PFSK-1 (cell line): ENCODE data around the gene TTL.

Experiments used
- POLR2AphosphoS5 ChIP-seq: IDR thresholded peaks from 2 replicates; pipeline ENCODE4 v1.6.1; 2012; ENCODE audit warnings: low read depth, mild to moderate bottlenecking, control low read depth, low read length, moderate library complexity
- TAF1 ChIP-seq: IDR thresholded peaks from 2 replicates; pipeline ENCODE4 v1.6.1; 2012; ENCODE audit warnings: low read length, control low read depth, borderline replicate concordance; ENCODE audit not compliant: insufficient read depth
- TF ChIP-seq, protein P1 (sequence below), 2 experiments: IDR thresholded peaks; 2 replicates each; pipeline versions ENCODE4 v1.6.1 to v1.8.0; 2011 to 2012; ENCODE audit warnings: low read depth in 2 of 2, low read length in 2 of 2, control low read depth in 1 of 2, inconsistent platforms in 1 of 2, mild to moderate bottlenecking in 1 of 2, moderate library complexity in 1 of 2; ENCODE audit not compliant: insufficient read depth in 1 of 2

DNA sequence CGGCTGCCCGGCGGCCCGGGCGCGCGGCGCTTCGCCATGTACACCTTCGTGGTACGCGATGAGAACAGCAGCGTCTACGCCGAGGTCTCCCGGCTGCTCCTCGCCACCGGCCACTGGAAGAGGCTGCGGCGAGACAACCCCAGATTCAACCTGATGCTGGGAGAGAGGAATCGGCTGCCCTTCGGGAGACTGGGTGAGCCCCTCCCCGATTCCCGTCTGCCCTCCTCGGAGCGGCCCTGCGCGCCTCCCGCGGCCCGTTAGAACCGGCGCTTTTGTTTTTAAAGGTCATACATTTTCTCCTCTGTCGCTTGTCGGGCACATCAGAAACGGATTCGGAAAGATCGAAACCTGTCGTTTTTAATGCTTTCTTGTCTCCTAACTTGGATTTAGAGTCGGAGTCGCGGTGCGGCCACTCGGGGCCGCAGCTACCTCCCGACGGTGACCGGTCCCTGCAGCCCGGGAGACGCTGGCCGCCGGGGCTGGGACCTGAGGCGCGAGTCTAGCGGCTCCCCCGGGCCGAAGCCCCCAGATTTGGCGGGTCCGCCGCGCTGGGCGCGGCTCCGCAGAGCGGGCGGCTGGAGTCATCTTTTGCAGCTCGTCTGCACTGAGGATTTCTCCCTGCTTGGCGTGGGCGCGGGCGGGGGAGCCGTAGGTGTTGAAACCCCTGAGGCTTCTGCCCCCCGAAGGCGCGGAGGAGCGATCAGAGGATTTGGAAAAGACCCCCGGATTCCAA lies 519 bp downstream of the TTL start:
- TF ChIP-seq TAF1 (no peak), POLR2AphosphoS5 (no peak)
- TF ChIP-seq, protein P1, sequence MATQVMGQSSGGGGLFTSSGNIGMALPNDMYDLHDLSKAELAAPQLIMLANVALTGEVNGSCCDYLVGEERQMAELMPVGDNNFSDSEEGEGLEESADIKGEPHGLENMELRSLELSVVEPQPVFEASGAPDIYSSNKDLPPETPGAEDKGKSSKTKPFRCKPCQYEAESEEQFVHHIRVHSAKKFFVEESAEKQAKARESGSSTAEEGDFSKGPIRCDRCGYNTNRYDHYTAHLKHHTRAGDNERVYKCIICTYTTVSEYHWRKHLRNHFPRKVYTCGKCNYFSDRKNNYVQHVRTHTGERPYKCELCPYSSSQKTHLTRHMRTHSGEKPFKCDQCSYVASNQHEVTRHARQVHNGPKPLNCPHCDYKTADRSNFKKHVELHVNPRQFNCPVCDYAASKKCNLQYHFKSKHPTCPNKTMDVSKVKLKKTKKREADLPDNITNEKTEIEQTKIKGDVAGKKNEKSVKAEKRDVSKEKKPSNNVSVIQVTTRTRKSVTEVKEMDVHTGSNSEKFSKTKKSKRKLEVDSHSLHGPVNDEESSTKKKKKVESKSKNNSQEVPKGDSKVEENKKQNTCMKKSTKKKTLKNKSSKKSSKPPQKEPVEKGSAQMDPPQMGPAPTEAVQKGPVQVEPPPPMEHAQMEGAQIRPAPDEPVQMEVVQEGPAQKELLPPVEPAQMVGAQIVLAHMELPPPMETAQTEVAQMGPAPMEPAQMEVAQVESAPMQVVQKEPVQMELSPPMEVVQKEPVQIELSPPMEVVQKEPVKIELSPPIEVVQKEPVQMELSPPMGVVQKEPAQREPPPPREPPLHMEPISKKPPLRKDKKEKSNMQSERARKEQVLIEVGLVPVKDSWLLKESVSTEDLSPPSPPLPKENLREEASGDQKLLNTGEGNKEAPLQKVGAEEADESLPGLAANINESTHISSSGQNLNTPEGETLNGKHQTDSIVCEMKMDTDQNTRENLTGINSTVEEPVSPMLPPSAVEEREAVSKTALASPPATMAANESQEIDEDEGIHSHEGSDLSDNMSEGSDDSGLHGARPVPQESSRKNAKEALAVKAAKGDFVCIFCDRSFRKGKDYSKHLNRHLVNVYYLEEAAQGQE (IDR thresholded peaks at IDR 0.05; ENCODE audit: insufficient read depth in 1 of 2, low read depth in 2 of 2, low read length in 2 of 2): no peak
